Central memory CD8-positive, alpha-beta T cell (primary cell): ENCODE results near the gene GYPA.
"Not testable (repeated sequence)": the region's sequence is repeated elsewhere in the genome, so short reads cannot be mapped to it uniquely, and the experiment has no call there.

Experiments used
- ATAC-seq: fragments of 150-1000 bp; cut with Tn5 transposase; replicated peaks from 2 replicates; pipeline ENCODE4 v1.10.0; 2022; ENCODE audit warnings: mild to moderate bottlenecking, moderate FRiP score, moderate number of reproducible peaks; ENCODE audit not compliant: poor library complexity, severe bottlenecking; ENCODE audit errors: extremely low read depth
- DNase-seq, 2 donors: peaks; one replicate each; pipeline ENCODE4 v3.0.0; 2021; ENCODE audit warnings: low spot score in 2 of 2
- H3K27ac Mint-ChIP-seq: one replicate; pipeline ENCODE4 v1.8.0; 2022; ENCODE audit warnings: low read depth, mild to moderate bottlenecking, moderate library complexity, mixed read lengths
- H3K27me3 Mint-ChIP-seq: one replicate; pipeline ENCODE4 v1.8.0; 2022; ENCODE audit warnings: mixed read lengths
- H3K36me3 Mint-ChIP-seq: one replicate; pipeline ENCODE4 v1.8.0; 2022; ENCODE audit warnings: mild to moderate bottlenecking, moderate library complexity, mixed read lengths; ENCODE audit not compliant: insufficient read depth
- H3K4me1 Mint-ChIP-seq: one replicate; pipeline ENCODE4 v1.8.0; 2022; ENCODE audit warnings: mixed read lengths
- H3K4me3 Mint-ChIP-seq: one replicate; pipeline ENCODE4 v1.8.0; 2022; ENCODE audit warnings: mild to moderate bottlenecking, moderate library complexity, mixed read lengths
- H3K9me3 Mint-ChIP-seq: one replicate; pipeline ENCODE4 v1.8.0; 2022; ENCODE audit warnings: mixed read lengths

Gene GYPA

GRCh38 chr4:144123269-144123668, 17.2 kb downstream of the GYPA start:
- not testable (repeated sequence) for H3K27me3 Mint-ChIP-seq, H3K9me3 Mint-ChIP-seq, DNase-seq, H3K4me1 Mint-ChIP-seq, H3K4me3 Mint-ChIP-seq, ATAC-seq, H3K36me3 Mint-ChIP-seq, H3K27ac Mint-ChIP-seq

GRCh38 chr4:144119752-144120151, 20.8 kb downstream of the GYPA start:
- DNase-seq, H3K9me3 Mint-ChIP-seq, H3K4me3 Mint-ChIP-seq, H3K27ac Mint-ChIP-seq, ATAC-seq, H3K36me3 Mint-ChIP-seq, H3K27me3 Mint-ChIP-seq, H3K4me1 Mint-ChIP-seq: not testable (repeated sequence)

- no peak for DNase-seq
- Mint-ChIP-seq H3K4me3 (no peak overlapping the region), H3K4me1 (no peaks in the 10 kb centered on the region), H3K27ac (no peak overlapping the region), H3K9me3 (no peaks in the 10 kb centered on the region), H3K27me3 (no peaks in the 10 kb centered on the region), H3K36me3 (no peaks in the 10 kb centered on the region)
- ATAC-seq: no peak
Measured at GRCh38 chr4:144115519-144115918, 25.0 kb downstream of the GYPA start.

GRCh38 chr4:144113546-144113945, 27.0 kb downstream of the GYPA start:
- Mint-ChIP-seq H3K27me3 (peaks cover 13% of the 10 kb centered on the region), H3K4me1 (no peaks in the 10 kb centered on the region), H3K36me3 (no peaks in the 10 kb centered on the region), H3K9me3 (no peaks in the 10 kb centered on the region), H3K27ac (no peak overlapping the region), H3K4me3 (no peak overlapping the region)
- DNase-seq (no peak), ATAC-seq (no peak)

GRCh38 chr4:144104509-144105130, 35.9 kb downstream of the GYPA start:
- H3K36me3 Mint-ChIP-seq: no peaks in the 10 kb centered on the region
- H3K9me3 Mint-ChIP-seq: no peaks in the 10 kb centered on the region
- ATAC-seq: no peak
- no peak overlapping the region for H3K4me3 Mint-ChIP-seq
- no peak for DNase-seq
- H3K27me3 Mint-ChIP-seq: peaks cover 11% of the 10 kb centered on the region
- H3K4me1 Mint-ChIP-seq: no peaks in the 10 kb centered on the region
- H3K27ac Mint-ChIP-seq: no peak overlapping the region

GRCh38 chr4:144097776-144098175, 42.7 kb downstream of the GYPA start:
- DNase-seq, H3K36me3 Mint-ChIP-seq, H3K4me3 Mint-ChIP-seq, H3K9me3 Mint-ChIP-seq, H3K27ac Mint-ChIP-seq, ATAC-seq, H3K4me1 Mint-ChIP-seq: not testable (repeated sequence)
- peaks cover 13% of the 10 kb centered on the region for H3K27me3 Mint-ChIP-seq

GRCh38 chr4:144093995-144094394, 46.5 kb downstream of the GYPA start:
- H3K27me3 Mint-ChIP-seq: peaks cover 13% of the 10 kb centered on the region
- not testable (repeated sequence) for H3K9me3 Mint-ChIP-seq, H3K4me1 Mint-ChIP-seq, H3K4me3 Mint-ChIP-seq, ATAC-seq, DNase-seq, H3K27ac Mint-ChIP-seq, H3K36me3 Mint-ChIP-seq

- not testable (repeated sequence) for H3K4me1 Mint-ChIP-seq
Measured at GRCh38 chr4:144091181-144091580, 49.3 kb downstream of the GYPA start.

GRCh38 chr4:144090744-144091143, 49.8 kb downstream of the GYPA start:
- Mint-ChIP-seq H3K9me3 (no peaks in the 10 kb centered on the region), H3K27ac (no peak overlapping the region), H3K27me3 (peaks cover 13% of the 10 kb centered on the region), H3K4me3 (no peak overlapping the region), H3K36me3 (no peaks in the 10 kb centered on the region), H3K4me1 (no peaks in the 10 kb centered on the region)
- DNase-seq: no peak
- no peak for ATAC-seq

More at GRCh38 chr4:144091181-144091580, 49.3 kb downstream of the GYPA start:
- ATAC-seq, DNase-seq, H3K36me3 Mint-ChIP-seq, H3K9me3 Mint-ChIP-seq, H3K4me3 Mint-ChIP-seq, H3K27ac Mint-ChIP-seq: not testable (repeated sequence)
- H3K27me3 Mint-ChIP-seq: peaks cover 13% of the 10 kb centered on the region

GRCh38 chr4:144082053-144082452, 58.5 kb downstream of the GYPA start:
- not testable (repeated sequence) for H3K27ac Mint-ChIP-seq, DNase-seq, ATAC-seq, H3K4me3 Mint-ChIP-seq, H3K27me3 Mint-ChIP-seq, H3K9me3 Mint-ChIP-seq, H3K4me1 Mint-ChIP-seq, H3K36me3 Mint-ChIP-seq

GRCh38 chr4:144080135-144080534, 60.4 kb downstream of the GYPA start:
- H3K4me3 Mint-ChIP-seq, H3K27ac Mint-ChIP-seq, DNase-seq, ATAC-seq, H3K9me3 Mint-ChIP-seq, H3K27me3 Mint-ChIP-seq, H3K4me1 Mint-ChIP-seq, H3K36me3 Mint-ChIP-seq: not testable (repeated sequence)

- not testable (repeated sequence) for H3K27ac Mint-ChIP-seq, H3K9me3 Mint-ChIP-seq, DNase-seq, H3K36me3 Mint-ChIP-seq, H3K4me1 Mint-ChIP-seq, ATAC-seq, H3K4me3 Mint-ChIP-seq, H3K27me3 Mint-ChIP-seq
Measured at GRCh38 chr4:144078746-144079145, 61.8 kb downstream of the GYPA start.

GRCh38 chr4:144061556-144061955, 79.0 kb downstream of the GYPA start:
- H3K4me1 Mint-ChIP-seq, H3K27ac Mint-ChIP-seq, H3K27me3 Mint-ChIP-seq, DNase-seq, ATAC-seq, H3K4me3 Mint-ChIP-seq, H3K36me3 Mint-ChIP-seq: not testable (repeated sequence)
- peaks cover 13% of the 10 kb centered on the region for H3K9me3 Mint-ChIP-seq
